GM12872 (cell line): Measurements from ENCODE around the gene SEMA4F.

Source experiments
- TF ChIP-seq, protein P1 (sequence below): IDR thresholded peaks from 3 replicates; pipeline ENCODE4 v1.5.1; 2011; ENCODE audit warnings: low read depth, mild to moderate bottlenecking, low read length, moderate library complexity; ENCODE audit not compliant: insufficient read depth

The SEMA4F gene, protein sequence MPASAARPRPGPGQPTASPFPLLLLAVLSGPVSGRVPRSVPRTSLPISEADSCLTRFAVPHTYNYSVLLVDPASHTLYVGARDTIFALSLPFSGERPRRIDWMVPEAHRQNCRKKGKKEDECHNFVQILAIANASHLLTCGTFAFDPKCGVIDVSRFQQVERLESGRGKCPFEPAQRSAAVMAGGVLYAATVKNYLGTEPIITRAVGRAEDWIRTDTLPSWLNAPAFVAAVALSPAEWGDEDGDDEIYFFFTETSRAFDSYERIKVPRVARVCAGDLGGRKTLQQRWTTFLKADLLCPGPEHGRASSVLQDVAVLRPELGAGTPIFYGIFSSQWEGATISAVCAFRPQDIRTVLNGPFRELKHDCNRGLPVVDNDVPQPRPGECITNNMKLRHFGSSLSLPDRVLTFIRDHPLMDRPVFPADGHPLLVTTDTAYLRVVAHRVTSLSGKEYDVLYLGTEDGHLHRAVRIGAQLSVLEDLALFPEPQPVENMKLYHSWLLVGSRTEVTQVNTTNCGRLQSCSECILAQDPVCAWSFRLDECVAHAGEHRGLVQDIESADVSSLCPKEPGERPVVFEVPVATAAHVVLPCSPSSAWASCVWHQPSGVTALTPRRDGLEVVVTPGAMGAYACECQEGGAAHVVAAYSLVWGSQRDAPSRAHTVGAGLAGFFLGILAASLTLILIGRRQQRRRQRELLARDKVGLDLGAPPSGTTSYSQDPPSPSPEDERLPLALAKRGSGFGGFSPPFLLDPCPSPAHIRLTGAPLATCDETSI

DNA sequence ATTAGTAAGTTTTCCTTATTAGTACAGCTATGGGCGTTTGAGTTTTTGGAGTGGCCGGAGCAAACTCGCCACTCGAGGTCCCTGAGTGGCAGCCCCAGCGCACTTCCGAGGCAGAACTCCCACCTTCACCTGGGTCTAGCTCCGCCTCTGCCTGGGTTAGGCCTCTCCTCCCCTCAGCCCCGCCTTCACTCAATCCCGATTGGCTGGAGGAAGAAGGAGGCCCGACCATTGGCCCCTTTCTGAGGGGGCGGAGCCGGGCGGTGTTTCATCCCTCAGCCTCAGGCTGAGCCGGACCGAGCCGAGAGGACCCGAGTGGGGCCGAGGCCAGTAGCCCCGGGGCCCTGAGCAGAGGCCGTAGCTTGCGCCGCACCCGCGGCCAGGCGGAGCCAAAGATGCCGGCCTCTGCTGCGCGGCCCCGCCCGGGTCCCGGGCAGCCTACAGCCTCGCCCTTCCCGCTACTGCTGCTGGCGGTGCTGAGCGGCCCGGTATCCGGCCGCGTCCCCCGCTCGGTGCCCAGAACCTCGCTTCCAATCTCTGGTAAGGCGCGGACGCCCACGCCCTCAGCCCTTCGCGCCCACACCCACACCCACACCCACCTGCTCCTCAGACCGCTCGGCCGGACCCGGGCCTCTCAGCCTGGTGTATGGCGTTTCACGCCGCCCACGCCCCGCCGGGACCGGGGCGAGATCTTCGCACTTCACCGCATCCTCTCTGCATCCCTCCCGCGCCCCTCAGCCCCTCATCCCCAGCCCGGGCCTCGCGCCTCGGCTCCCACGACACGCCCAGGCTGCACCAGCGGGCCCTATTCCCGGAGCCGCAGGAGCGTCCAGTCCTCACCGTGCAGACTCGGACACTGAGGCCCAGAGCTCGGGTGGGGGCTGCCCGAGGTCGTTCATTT, at the start of gene SEMA4F:
Gene SEMA4F (plus strand): TSS at position 263 of the 898 bp plus-strand sequence. CDS start 130 bp downstream, at position 393.
- TF ChIP-seq, protein P1, sequence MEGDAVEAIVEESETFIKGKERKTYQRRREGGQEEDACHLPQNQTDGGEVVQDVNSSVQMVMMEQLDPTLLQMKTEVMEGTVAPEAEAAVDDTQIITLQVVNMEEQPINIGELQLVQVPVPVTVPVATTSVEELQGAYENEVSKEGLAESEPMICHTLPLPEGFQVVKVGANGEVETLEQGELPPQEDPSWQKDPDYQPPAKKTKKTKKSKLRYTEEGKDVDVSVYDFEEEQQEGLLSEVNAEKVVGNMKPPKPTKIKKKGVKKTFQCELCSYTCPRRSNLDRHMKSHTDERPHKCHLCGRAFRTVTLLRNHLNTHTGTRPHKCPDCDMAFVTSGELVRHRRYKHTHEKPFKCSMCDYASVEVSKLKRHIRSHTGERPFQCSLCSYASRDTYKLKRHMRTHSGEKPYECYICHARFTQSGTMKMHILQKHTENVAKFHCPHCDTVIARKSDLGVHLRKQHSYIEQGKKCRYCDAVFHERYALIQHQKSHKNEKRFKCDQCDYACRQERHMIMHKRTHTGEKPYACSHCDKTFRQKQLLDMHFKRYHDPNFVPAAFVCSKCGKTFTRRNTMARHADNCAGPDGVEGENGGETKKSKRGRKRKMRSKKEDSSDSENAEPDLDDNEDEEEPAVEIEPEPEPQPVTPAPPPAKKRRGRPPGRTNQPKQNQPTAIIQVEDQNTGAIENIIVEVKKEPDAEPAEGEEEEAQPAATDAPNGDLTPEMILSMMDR, result no peak

DNA sequence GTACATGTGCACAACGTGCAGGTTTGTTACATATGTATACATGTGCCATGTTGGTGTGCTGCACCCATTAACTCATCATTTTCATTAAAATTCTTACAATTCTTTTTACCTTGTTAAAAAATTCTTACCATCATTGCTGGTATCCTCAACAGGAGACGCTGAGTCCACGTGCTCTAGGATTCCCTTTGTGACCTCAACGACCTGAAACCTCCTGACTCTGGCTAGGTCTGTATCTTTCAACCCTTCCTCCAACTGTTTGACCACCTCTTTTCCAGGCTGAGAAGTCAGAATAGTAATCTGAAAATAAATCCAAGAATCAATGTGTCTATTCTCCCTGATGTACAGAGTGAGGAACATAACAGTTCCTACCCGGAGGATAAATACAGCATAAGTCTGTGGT, 47.1 kb upstream of the SEMA4F start:
- TF ChIP-seq, protein P1, result no peak

DNA sequence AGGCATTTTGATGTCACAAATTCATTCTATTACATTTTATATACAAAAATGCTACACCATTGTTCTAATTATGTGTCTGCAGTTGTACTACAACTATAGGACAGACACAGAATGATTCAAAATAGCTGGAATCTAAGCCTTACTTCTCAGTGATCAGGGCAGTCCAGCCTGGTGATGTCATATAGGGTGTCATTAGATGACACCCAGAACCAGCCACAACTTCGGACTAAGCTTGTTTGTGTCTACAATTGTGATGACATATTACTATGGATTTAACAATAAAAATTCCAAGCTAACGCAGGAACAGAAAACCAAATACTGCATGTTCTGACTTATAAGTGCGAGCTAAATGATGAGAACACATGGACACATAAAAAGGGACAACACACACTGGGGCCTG, 36.9 kb upstream of the SEMA4F start:
- TF ChIP-seq, protein P1, result no peak

DNA sequence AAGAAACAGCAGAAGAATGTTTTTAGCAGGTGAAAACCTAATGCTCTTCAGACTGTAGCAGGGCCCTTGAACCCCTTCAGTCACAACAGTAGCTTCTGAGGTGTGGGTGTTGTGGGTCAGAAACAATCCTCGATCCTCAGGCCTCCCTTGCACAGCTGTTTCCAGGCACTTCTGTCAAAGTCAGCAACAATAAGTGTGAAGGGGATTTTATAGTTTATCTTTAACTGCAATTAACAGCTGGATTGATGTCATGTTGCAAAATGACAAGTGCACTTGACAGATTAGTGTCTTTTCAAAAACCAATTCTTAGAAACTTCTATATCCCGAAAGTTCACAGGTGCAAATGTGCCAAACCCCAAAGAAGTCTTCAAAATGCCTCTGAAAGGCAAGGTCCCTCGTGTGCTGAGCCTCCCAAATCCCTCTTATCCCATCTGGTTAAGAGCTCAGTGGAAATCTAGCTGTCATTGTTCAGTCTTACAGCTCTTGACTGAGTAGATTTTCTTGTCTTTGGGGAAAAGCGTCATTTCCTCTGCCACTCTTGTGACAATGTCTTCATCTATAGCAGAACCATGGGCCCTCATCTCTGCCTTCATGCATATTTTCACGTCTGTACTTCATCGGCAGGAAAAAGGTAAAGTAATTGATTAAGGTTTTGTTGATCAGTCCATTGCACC, 35.5 kb upstream of the SEMA4F start:
- TF ChIP-seq, protein P1, result no peak

DNA sequence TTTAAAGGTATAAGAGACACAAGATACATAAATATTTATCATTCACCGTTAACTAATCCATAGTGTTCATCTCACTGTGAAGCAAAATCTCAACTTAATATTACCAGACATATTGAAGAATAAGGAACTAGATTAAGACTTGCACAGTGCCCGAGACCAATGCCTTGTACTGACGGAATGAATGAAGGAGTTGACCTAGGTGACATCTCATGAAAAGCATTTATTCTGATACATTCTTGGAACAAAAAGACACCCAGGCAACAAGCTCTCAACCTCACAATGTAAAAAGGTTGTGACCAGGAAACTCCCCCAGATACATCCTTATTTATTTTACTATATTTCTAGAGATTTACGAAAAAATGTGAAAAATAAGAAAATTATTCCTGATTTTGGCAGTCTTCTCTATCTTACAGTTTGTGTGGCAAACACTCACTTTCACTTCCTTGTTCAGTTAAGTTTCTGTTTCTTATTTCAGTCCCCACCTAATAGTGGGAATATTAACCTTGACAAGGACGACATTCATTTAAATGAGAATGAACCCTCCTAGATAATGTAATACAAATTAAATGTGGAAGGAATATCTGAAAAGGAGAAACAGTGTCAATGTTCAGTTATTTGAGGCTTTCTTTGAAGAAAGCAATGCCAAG, 34.3 kb upstream of the SEMA4F start:
- TF ChIP-seq, protein P1, result no peak

DNA sequence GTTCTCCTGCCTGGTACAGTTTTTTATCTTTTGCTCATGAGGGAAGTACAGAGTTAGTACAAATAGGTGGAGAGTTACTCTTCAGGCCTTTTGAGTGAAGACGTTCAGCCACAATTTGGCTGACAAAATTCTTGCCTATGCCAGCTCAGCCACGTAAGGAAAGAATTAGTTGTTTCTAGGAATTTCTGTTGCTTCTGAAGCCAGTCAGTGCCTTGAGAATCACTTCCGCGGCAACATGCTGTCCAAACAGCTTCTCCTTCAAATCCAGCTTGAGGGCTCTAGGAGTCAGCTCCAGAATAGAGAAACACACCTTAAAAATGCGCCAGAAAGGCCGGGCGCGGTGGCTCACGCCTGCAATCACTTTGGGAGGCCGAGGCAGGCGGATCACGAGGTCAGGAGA, 33.4 kb upstream of the SEMA4F start:
- TF ChIP-seq, protein P1, result no peak
